Measurements from ENCODE around the gene FLYWCH1.

FLYWCH1 gene

DNA sequence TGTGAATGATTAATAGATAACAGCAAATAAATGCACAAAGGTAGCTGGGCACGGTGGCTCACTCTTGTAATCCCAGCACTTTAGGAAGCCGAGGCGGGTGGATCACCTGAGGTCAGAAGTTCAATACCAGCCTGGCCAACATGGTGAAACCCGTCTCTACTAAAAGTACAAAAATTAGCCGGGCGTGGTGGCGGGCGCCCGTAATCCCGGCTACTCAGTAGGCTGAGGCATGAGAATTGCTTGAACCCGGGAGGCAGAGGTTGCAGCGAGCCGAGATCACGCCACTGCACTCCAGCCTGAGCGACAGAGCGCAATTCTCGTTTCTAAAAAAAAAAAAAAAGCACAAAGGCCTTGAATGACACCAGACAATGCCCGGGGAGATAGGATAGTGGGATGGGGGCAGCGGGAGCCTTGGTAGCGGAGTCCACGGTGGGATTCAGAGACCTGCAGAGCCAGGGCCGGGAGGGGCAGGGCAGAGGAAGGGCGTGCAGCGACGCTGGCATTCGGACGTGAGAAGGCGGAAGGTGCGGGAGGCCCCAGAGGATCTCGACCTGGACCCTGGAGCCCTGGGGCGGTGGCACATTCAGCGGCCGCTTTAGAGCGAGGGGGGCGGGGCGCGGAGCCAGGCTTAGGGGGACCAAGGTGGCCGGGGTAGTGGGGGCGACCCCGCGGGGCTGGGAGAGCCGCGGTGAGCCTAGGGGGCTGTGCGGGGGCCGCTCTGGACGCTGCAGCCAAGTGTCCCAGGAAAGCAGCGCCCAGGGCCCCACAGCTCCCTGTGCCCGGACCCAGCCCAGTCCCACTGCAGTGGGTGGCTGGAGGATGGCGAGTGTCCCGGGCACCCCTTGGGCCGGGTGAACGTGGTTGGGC, 29.7 kb upstream of the FLYWCH1 start:
- Histone ChIP-seq H4K20me1 (ENCODE audit: insufficient read depth, low read length) (no peaks in the 10 kb centered on the region), H3K4me2 (ENCODE audit: insufficient read depth, low read length) (peak overlapping the region; percentile 94), H3K79me2 (ENCODE audit: insufficient read depth, low read length) (peaks cover 19% of the 10 kb centered on the region), H3K4me1 (ENCODE audit: insufficient read depth, low read length) (peaks cover 24% of the 10 kb centered on the region), H3K9me3 (ENCODE audit: insufficient read depth, low read length, severe bottlenecking) (peaks cover 10% of the 10 kb centered on the region), H3K27me3 (ENCODE audit: insufficient read depth, low read length, poor library complexity) (no peaks in the 10 kb centered on the region), H3K27ac (ENCODE audit: low read length) (peak overlapping the region; percentile 83; the same call in 1 of the 2 replicates), H3K4me3 (ENCODE audit: low read depth in 1 of 2, low read length in 2 of 2) (peak overlapping the region; percentile 80 to 83; a peak in 3 of 4 replicates), H3K36me3 (ENCODE audit: insufficient read depth, low read length) (no peaks in the 10 kb centered on the region; the same call in 1 of the 2 replicates), H2AFZ (ENCODE audit: low read depth, low read length) (peak overlapping the region; percentile 94), H3K9ac (ENCODE audit: low read depth, low read length) (peak overlapping the region; percentile 94)
- DNase-seq, result no peak
- TF ChIP-seq, protein P1, sequence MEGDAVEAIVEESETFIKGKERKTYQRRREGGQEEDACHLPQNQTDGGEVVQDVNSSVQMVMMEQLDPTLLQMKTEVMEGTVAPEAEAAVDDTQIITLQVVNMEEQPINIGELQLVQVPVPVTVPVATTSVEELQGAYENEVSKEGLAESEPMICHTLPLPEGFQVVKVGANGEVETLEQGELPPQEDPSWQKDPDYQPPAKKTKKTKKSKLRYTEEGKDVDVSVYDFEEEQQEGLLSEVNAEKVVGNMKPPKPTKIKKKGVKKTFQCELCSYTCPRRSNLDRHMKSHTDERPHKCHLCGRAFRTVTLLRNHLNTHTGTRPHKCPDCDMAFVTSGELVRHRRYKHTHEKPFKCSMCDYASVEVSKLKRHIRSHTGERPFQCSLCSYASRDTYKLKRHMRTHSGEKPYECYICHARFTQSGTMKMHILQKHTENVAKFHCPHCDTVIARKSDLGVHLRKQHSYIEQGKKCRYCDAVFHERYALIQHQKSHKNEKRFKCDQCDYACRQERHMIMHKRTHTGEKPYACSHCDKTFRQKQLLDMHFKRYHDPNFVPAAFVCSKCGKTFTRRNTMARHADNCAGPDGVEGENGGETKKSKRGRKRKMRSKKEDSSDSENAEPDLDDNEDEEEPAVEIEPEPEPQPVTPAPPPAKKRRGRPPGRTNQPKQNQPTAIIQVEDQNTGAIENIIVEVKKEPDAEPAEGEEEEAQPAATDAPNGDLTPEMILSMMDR (IDR thresholded peaks at IDR 0.05; ENCODE audit: borderline replicate concordance, extremely low read depth, low read length, poor library complexity, severe bottlenecking), result no peak
- TF ChIP-seq EZH2 (IDR thresholded peaks at IDR 0.05; ENCODE audit: borderline replicate concordance, low read depth, low read length, severe bottlenecking), result no peak
- ATAC-seq (ENCODE audit: insufficient read depth, low read depth), result no peak

DNA sequence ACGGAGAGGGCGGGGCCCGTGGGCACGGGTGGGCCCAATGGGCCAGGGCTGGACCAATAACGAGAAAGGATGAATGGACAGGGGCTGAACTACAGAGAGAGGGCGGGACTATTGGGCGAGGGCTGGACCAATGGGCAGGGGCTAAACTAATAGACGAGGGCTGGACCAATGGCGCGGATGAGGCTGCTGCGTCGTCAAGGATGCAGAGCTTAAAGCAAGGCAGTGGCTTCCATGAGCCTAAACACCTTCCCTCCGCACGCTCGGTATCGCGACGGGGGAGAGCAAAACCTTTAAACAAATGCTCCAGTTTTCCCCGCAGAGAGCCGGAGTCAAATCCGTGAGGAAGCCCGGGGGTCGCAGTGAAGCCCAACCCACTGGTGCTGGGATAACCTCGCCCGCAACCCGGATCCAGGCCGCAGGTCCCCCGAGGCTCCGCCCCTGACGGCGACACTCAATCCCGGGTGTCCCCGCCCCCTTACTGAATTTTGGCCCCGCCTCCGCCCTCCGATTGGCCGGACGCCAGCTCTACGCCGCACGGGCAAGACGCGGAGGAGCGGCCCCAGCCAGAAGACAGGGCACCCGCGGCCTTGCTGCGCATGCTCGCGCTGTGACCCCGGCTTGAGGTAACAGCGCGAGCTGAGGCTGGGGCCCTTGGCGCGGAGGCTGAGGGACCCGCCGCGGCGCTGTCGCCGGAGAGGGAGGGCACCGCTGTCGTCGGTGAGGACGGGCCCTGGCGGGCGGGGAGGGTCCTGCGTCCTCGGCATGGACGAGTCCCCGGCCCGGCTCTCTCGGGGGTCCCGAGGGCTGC, 28.9 kb upstream of the FLYWCH1 start, which contains the start of gene FLYWCH2:
FLYWCH2 (plus strand) TSS at position 566 of the 808 bp plus-strand sequence. CDS start 13,235 bp downstream, outside the sequence.
- Histone ChIP-seq H4K20me1 (ENCODE audit: insufficient read depth, low read length) (no peaks in the 10 kb centered on the region), H2AFZ (ENCODE audit: low read depth, low read length) (peak within 1 kb of the TSS; percentile 94), H3K4me3 (ENCODE audit: low read depth in 1 of 2, low read length in 2 of 2) (peak within 1 kb of the TSS; percentile 80 to 83), H3K36me3 (ENCODE audit: insufficient read depth, low read length) (no peaks in the 10 kb centered on the region; the same call in 1 of the 2 replicates), H3K4me1 (ENCODE audit: insufficient read depth, low read length) (peaks cover 24% of the 10 kb centered on the region), H3K27ac (ENCODE audit: low read length) (peak within 1 kb of the TSS; percentile 83), H3K79me2 (ENCODE audit: insufficient read depth, low read length) (peaks cover 20% of the 10 kb centered on the region), H3K4me2 (ENCODE audit: insufficient read depth, low read length) (peak within 1 kb of the TSS; percentile 94), H3K9ac (ENCODE audit: low read depth, low read length) (peak within 1 kb of the TSS; percentile 94), H3K27me3 (ENCODE audit: insufficient read depth, low read length, poor library complexity) (no peaks in the 10 kb centered on the region), H3K9me3 (ENCODE audit: insufficient read depth, low read length, severe bottlenecking) (peaks cover 10% of the 10 kb centered on the region)
- no peak for TF ChIP-seq EZH2 (IDR thresholded peaks at IDR 0.05; ENCODE audit: borderline replicate concordance, low read depth, low read length, severe bottlenecking)
- TF ChIP-seq, protein P1 (IDR thresholded peaks at IDR 0.05; ENCODE audit: borderline replicate concordance, extremely low read depth, low read length, poor library complexity, severe bottlenecking), result no peak
- peak; percentile 99 for DNase-seq
- ATAC-seq (ENCODE audit: insufficient read depth, low read depth), result peak; percentile 88

DNA sequence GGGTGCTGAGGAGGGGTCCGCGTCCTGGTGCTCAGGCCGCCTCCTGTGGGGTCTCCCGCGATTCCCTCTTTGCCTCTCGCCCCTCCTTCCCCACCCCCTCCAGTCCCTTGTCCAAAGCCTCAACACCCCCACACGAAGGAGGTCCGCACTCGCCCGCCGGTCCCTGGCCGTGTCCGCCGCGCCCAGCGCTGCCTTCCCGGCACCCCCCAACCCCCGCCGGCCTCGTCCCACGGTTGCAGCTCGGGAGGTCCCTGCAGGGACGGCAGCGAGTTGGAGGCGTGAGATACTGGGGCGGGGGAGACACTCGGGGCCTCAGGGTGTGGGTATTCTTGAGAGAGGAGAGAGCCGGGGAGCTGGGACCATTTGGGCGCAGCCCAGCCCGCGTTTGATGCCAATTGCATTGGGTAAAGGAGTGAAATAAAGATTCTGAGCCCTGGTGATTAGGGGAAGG, 28.2 kb upstream of the FLYWCH1 start:
- Histone ChIP-seq H3K4me2 (ENCODE audit: insufficient read depth, low read length) (peak overlapping the region; percentile 94), H3K36me3 (ENCODE audit: insufficient read depth, low read length) (no peaks in the 10 kb centered on the region; the same call in 1 of the 2 replicates), H3K27me3 (ENCODE audit: insufficient read depth, low read length, poor library complexity) (no peaks in the 10 kb centered on the region), H3K27ac (ENCODE audit: low read length) (peak overlapping the region; percentile 76), H3K9me3 (ENCODE audit: insufficient read depth, low read length, severe bottlenecking) (peaks cover 10% of the 10 kb centered on the region), H2AFZ (ENCODE audit: low read depth, low read length) (peak overlapping the region; percentile 86), H3K4me1 (ENCODE audit: insufficient read depth, low read length) (peaks cover 24% of the 10 kb centered on the region), H4K20me1 (ENCODE audit: insufficient read depth, low read length) (no peaks in the 10 kb centered on the region), H3K4me3 (ENCODE audit: low read depth in 1 of 2, low read length in 2 of 2) (peak overlapping the region; percentile 80 to 83), H3K79me2 (ENCODE audit: insufficient read depth, low read length) (peaks cover 21% of the 10 kb centered on the region), H3K9ac (ENCODE audit: low read depth, low read length) (peak overlapping the region; percentile 94)
- ATAC-seq (ENCODE audit: insufficient read depth, low read depth) (no peak), DNase-seq (peak; percentile 37)
- TF ChIP-seq, protein P1 (IDR thresholded peaks at IDR 0.05; ENCODE audit: borderline replicate concordance, extremely low read depth, low read length, poor library complexity, severe bottlenecking), result no peak
- no peak for TF ChIP-seq EZH2 (IDR thresholded peaks at IDR 0.05; ENCODE audit: borderline replicate concordance, low read depth, low read length, severe bottlenecking)

Data from DND-41 (cell line).